HepG2 (cell line): ENCODE results near the gene AK9.

ENCODE experiments used
- EP300 ChIP-seq, 3 experiments: sonication (generic) in 1 of 3; formaldehyde crosslinking in 1 of 3; IDR thresholded peaks; 2 replicates each; pipeline versions ENCODE4 v1.5.1 to v1.6.1; 2011 to 2020; ENCODE audit warnings: low read depth in 2 of 3, low read length in 2 of 3, borderline replicate concordance in 1 of 3, improper control_type of control experiment in 1 of 3, mild to moderate bottlenecking in 1 of 3, missing genetic modification reagents in 1 of 3, moderate library complexity in 1 of 3
- PRMT3 ChIP-seq: sonication (generic); formaldehyde crosslinking; IDR thresholded peaks from 2 replicates; pipeline ENCODE4 v1.8.1; 2022; ENCODE audit warnings: low read depth, mild to moderate bottlenecking, moderate library complexity, missing genetic modification reagents, borderline replicate concordance
- REST ChIP-seq, 2 experiments: IDR thresholded peaks; 2 replicates each; pipeline ENCODE4 v1.6.1; 2011 to 2012; ENCODE audit warnings: low read length in 2 of 2, borderline replicate concordance in 1 of 2, low read depth in 1 of 2, mild to moderate bottlenecking in 1 of 2, moderate library complexity in 1 of 2
- TCF7L2 ChIP-seq: IDR thresholded peaks from 2 replicates; pipeline ENCODE4 v1.6.1; 2011; ENCODE audit warnings: mild to moderate bottlenecking, low read depth, low read length, moderate library complexity
- YY1 ChIP-seq: IDR thresholded peaks from 2 replicates; pipeline ENCODE4 v1.6.1; 2011; ENCODE audit warnings: low read length, low read depth, moderate library complexity, mild to moderate bottlenecking; ENCODE audit not compliant: insufficient read depth, insufficient replicate concordance
- ZFY ChIP-seq: sonication (generic); formaldehyde crosslinking; IDR thresholded peaks from 2 replicates; pipeline ENCODE4 v1.4.0; 2020; ENCODE audit warnings: missing genetic modification reagents
- ZNF44 ChIP-seq: sonication (generic); formaldehyde crosslinking; IDR thresholded peaks from 2 replicates; pipeline ENCODE4 v1.5.1; 2020; ENCODE audit warnings: mild to moderate bottlenecking, missing genetic modification reagents
- ZNF570 ChIP-seq: sonication (generic); formaldehyde crosslinking; IDR thresholded peaks from 2 replicates; pipeline ENCODE4 v1.4.0; 2020; ENCODE audit warnings: mild to moderate bottlenecking, missing genetic modification reagents, borderline replicate concordance

GRCh38 chr6:109632405-109632804 is 58.6 kb downstream of the AK9 start:
- no peak for TF ChIP-seq YY1
- no peak for TF ChIP-seq TCF7L2
- TF ChIP-seq REST (IDR thresholded peaks at IDR 0.05; ENCODE audit: borderline replicate concordance in 1 of 2, low read depth in 1 of 2, low read length in 2 of 2) = no peak
- no peak for TF ChIP-seq ZNF570 (CRISPR knock-in tag)
- no peak for TF ChIP-seq EP300 (IDR thresholded peaks at IDR 0.05; ENCODE audit: low read depth in 2 of 2, low read length in 2 of 2)
- no peak for TF ChIP-seq EP300 (CRISPR knock-in tag; IDR thresholded peaks at IDR 0.05; ENCODE audit: borderline replicate concordance)
- TF ChIP-seq ZFY = no peak
- no peak for TF ChIP-seq PRMT3
- no peak for TF ChIP-seq ZNF44
